B cell (primary cell): ENCODE results near the gene PCBP3. TPM values are rescaled to one million over a fixed set of nuclear protein-coding genes. Genes with fewer than 3 reads are reported as not detected.
"Not testable (repeated sequence)": the region's sequence is repeated elsewhere in the genome, so short reads cannot be mapped to it uniquely, and the experiment has no call there.

Source experiments
- ATAC-seq: fragments of 200-7000 bp; cut with Tn5 transposase; one replicate; pipeline ENCODE4 v1.10.0; 2021; ENCODE audit warnings: low read depth, mild to moderate bottlenecking, moderate number of reproducible peaks, moderate library complexity
- CTCF ChIA-PET: fragments of 350-600 bp; sonication (Branson Sonifier 250); formaldehyde crosslinking; loops from one replicate; lab custom pipeline; 2021; ENCODE audit warnings: antibody characterized with exemption, inconsistent platforms; lab: Charles Lee
- POLR2A ChIA-PET: fragments of 350-600 bp; sonication (Branson Sonifier 250); formaldehyde crosslinking; loops from one replicate; lab custom pipeline; 2021; ENCODE audit warnings: antibody characterized with exemption; lab: Charles Lee
- DNase-seq: peaks from one replicate; pipeline ENCODE4 v3.0.0; 2013
- H2AFZ ChIP-seq: 2 replicates; pipeline ENCODE4 v1.6.1; 2012; ENCODE audit warnings: mild to moderate bottlenecking, low read depth, low read length; ENCODE audit not compliant: insufficient read depth, poor library complexity, severe bottlenecking
- H3K27ac ChIP-seq, 2 donors: 1 replicate in 1 of 2; 2 replicates in 1 of 2; pipeline ENCODE4 v1.5.1; 2012 to 2013; ENCODE audit warnings: low read length in 2 of 2, mild to moderate bottlenecking in 2 of 2, moderate library complexity in 1 of 2
- H3K27me3 ChIP-seq, 4 experiments: fragments of 200-600 bp in 1 of 4; sonication (generic) in 1 of 4; replicated peaks in 1 of 4; 1 replicate in 2 of 4; 2 replicates in 2 of 4; pipeline versions ENCODE4 v1.6.1 to v1.7.0; 2013 to 2016; ENCODE audit warnings: low read length in 3 of 4, mild to moderate bottlenecking in 2 of 4, mixed read lengths in 1 of 4, moderate library complexity in 1 of 4; ENCODE audit not compliant: insufficient read depth in 4 of 4, control insufficient read depth in 3 of 4; ENCODE audit errors: control extremely low read depth in 1 of 4
- H3K36me3 ChIP-seq, 2 experiments: replicated peaks in 1 of 2; 1 replicate in 1 of 2; 2 replicates in 1 of 2; pipeline versions ENCODE4 v1.6.1 to v1.7.1; 2013; ENCODE audit warnings: low read length in 1 of 2; ENCODE audit not compliant: insufficient read depth in 2 of 2, control insufficient read depth in 1 of 2; ENCODE audit errors: control extremely low read depth in 1 of 2, extremely low read depth in 1 of 2
- H3K4me1 ChIP-seq, 2 donors: fragments of 200-600 bp in 1 of 2; sonication (generic) in 1 of 2; 1 replicate in 1 of 2; 2 replicates in 1 of 2; pipeline versions ENCODE4 v1.5.1 to v1.6.1; 2013 to 2017; ENCODE audit warnings: low read length in 2 of 2; ENCODE audit not compliant: control insufficient read depth in 2 of 2, insufficient read depth in 2 of 2
- H3K4me2 ChIP-seq: replicated peaks from 2 replicates; pipeline ENCODE3; 2012; ENCODE audit warnings: mild to moderate bottlenecking, low read depth, low read length; ENCODE audit not compliant: poor library complexity, severe bottlenecking
- H3K4me3 ChIP-seq, 5 experiments: fragments of 200-600 bp in 1 of 5; sonication (generic) in 1 of 5; 1 replicate in 3 of 5; 2 replicates in 2 of 5; pipeline versions ENCODE4 v1.5.1 to v1.7.0; 2011 to 2016; ENCODE audit warnings: low read length in 4 of 5, mild to moderate bottlenecking in 4 of 5, low read depth in 2 of 5, control low read depth in 1 of 5, moderate library complexity in 1 of 5; ENCODE audit not compliant: insufficient read depth in 1 of 5; ENCODE audit errors: control extremely low read depth in 1 of 5, extremely low read depth in 1 of 5
- H3K79me2 ChIP-seq: fragments of 200-600 bp; sonication (generic); one replicate; pipeline ENCODE4 v1.6.0; 2016; ENCODE audit warnings: low read length; ENCODE audit not compliant: control insufficient read depth, insufficient read depth
- H3K9ac ChIP-seq: fragments of 200-600 bp; sonication (generic); 2 replicates; pipeline ENCODE4 v1.6.1; 2017; ENCODE audit warnings: mild to moderate bottlenecking, low read length, moderate library complexity
- H3K9me3 ChIP-seq, 3 donors: one replicate each; pipeline versions ENCODE4 v1.6.1 to v1.7.1; 2013; ENCODE audit warnings: low read length in 2 of 3; ENCODE audit not compliant: control insufficient read depth in 2 of 3, insufficient read depth in 1 of 3; ENCODE audit errors: control extremely low read depth in 1 of 3
- H4K20me1 ChIP-seq: 2 replicates; pipeline ENCODE4 v1.6.0; 2012; ENCODE audit warnings: mild to moderate bottlenecking, low read length; ENCODE audit not compliant: insufficient read depth, control insufficient read depth, poor library complexity, severe bottlenecking
- H3K27ac Mint-ChIP-seq: one replicate; pipeline ENCODE4 v1.8.0; 2021; ENCODE audit warnings: mixed read lengths
- H3K27me3 Mint-ChIP-seq: one replicate; pipeline ENCODE4 v1.8.0; 2021; ENCODE audit warnings: mixed read lengths
- H3K4me1 Mint-ChIP-seq: one replicate; pipeline ENCODE4 v1.8.0; 2021; ENCODE audit warnings: mixed read lengths
- H3K4me3 Mint-ChIP-seq: one replicate; pipeline ENCODE4 v1.8.0; 2021; ENCODE audit warnings: mixed read lengths
- H3K9me3 Mint-ChIP-seq: one replicate; pipeline ENCODE4 v1.8.0; 2022; ENCODE audit warnings: mixed read lengths; ENCODE audit not compliant: insufficient read depth
- WGBS: methylation state at CpG from one replicate; pipeline ENCODE4 v1.1.5; 2013; ENCODE audit warnings: missing lambda C conversion rate; ENCODE audit not compliant: insufficient coverage; 5-methylcytosine and 5-hydroxymethylcytosine counted together
- intact Hi-C: fragments of 100-400 bp; cut with micrococcal nuclease; formaldehyde crosslinking; loops from one replicate; pipeline ENCODE4 v1.10.0; 2022
- polyA plus RNA-seq: library from polyadenylated mRNA; depleted of rRNA; stranded (reverse); fragments of >200 nt; gene quantifications from 2 replicates; pipeline ENCODE4 v1.2.3, GENCODE V29; 2012
- total RNA-seq, 2 donors: library from RNA; stranded (reverse); fragments of 120-200 nt in 1 of 2; gene quantifications; 1 replicate in 1 of 2; 2 replicates in 1 of 2; pipeline versions ENCODE4 v1.2.3 to v1.2.4, GENCODE V29; 2013 to 2022

Gene PCBP3
- total and polyA plus RNA-seq, 2 donors (not counting 1 experiment from before 2014, with no cell fraction given), result 0.45 to 2.7 TPM

GRCh38 chr21:45608747-45609470 lies 34.6 kb upstream of the PCBP3 start:
- CTCF ChIA-PET, H3K4me1 ChIP-seq, H3K79me2 ChIP-seq: not testable (repeated sequence)

DNA sequence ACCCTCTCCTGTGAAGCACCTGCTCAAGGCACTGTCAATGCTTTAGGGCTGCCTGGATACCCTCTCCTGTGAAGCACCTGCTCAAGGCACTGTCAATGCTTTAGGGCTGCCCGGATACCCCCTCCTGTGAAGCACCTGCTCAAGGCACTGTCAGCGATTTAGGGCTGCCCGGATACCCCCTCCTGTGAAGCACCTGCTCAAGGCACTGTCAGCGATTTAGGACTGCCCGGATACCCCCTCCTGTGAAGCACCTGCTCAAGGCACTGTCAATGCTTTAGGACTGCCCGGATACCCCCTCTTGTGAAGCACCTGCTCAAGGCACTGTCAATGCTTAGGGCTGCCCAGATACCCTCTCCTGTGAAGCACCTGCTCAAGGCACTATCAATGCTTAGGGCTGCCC lies 33.9 kb upstream of the PCBP3 start:
- 90% methylated on average over 6 of the region's 6 CpGs for WGBS
- H3K4me1 ChIP-seq, H3K27ac Mint-ChIP-seq, H3K4me3 ChIP-seq, H3K9me3 ChIP-seq, DNase-seq, POLR2A ChIA-PET, H3K4me2 ChIP-seq, H3K4me1 Mint-ChIP-seq, ATAC-seq, H3K4me3 Mint-ChIP-seq, H3K27ac ChIP-seq, H3K79me2 ChIP-seq, H2AFZ ChIP-seq, H3K9ac ChIP-seq, H3K36me3 ChIP-seq, H4K20me1 ChIP-seq, H3K9me3 Mint-ChIP-seq, CTCF ChIA-PET, H3K27me3 ChIP-seq, intact Hi-C loops: not testable (repeated sequence)
- peaks cover 18% of the 10 kb centered on the region for H3K27me3 Mint-ChIP-seq

More at GRCh38 chr21:45608747-45609470, 34.6 kb upstream of the PCBP3 start:
- H3K4me3 ChIP-seq, DNase-seq, H3K4me1 Mint-ChIP-seq, H4K20me1 ChIP-seq, POLR2A ChIA-PET, H3K27ac Mint-ChIP-seq, intact Hi-C loops, H3K9ac ChIP-seq, H3K9me3 Mint-ChIP-seq, H3K36me3 ChIP-seq, H3K27me3 ChIP-seq, H3K4me3 Mint-ChIP-seq, ATAC-seq, H2AFZ ChIP-seq, H3K4me2 ChIP-seq, H3K27ac ChIP-seq: not testable (repeated sequence)
- peaks cover 0 to 10% (median 5%) of the 10 kb centered on the region in 3 donors for H3K9me3 ChIP-seq
- H3K27me3 Mint-ChIP-seq, result peaks cover 17% of the 10 kb centered on the region
- WGBS, result 69% methylated on average over 4 of the region's 15 CpGs
